HepG2 (cell line): ENCODE data around the gene FBF1. TPM values are rescaled to one million over a fixed set of nuclear protein-coding genes. Genes with fewer than 3 reads are reported as not detected.
A peak's percentile ranks its signal among the peaks of the same experiment; 100 is the strongest.

ENCODE experiments used
- CBFB ChIP-seq: sonication (generic); formaldehyde crosslinking; IDR thresholded peaks from 2 replicates; pipeline ENCODE4 v1.4.0; 2020; ENCODE audit warnings: missing genetic modification reagents
- CHCHD3 ChIP-seq: sonication (generic); formaldehyde crosslinking; IDR thresholded peaks from 2 replicates; pipeline ENCODE4 v1.8.0; 2022; ENCODE audit warnings: mild to moderate bottlenecking, missing genetic modification reagents, moderate library complexity
- CHD4 ChIP-seq: fragments of 200-600 bp; sonication (generic); IDR thresholded peaks from 2 replicates; pipeline ENCODE4 v1.7.0; 2017; ENCODE audit warnings: mild to moderate bottlenecking, low read length, borderline replicate concordance
- DNMT3B ChIP-seq: conservative IDR thresholded peaks from 2 replicates; pipeline ENCODE4 v1.6.1; 2016; ENCODE audit warnings: missing biosample characterization, control low read depth
- FOXK1 ChIP-seq: sonication (generic); formaldehyde crosslinking; IDR thresholded peaks from 2 replicates; pipeline ENCODE4 v1.4.0; 2020; ENCODE audit warnings: low read depth, missing genetic modification reagents, borderline replicate concordance
- FOXK2 ChIP-seq: fragments of 450-650 bp; IDR thresholded peaks from 2 replicates; pipeline ENCODE4 v1.6.1; 2016
- HNRNPLL ChIP-seq: fragments of 200-400 bp; formaldehyde crosslinking; IDR thresholded peaks from 2 replicates; pipeline ENCODE4 v1.6.1; 2017; ENCODE audit warnings: mild to moderate bottlenecking, low read depth, low read length; ENCODE audit not compliant: poor library complexity, severe bottlenecking
- HOXA5 ChIP-seq: sonication (generic); formaldehyde crosslinking; IDR thresholded peaks from 2 replicates; pipeline ENCODE4 v1.4.0; 2020; ENCODE audit warnings: missing genetic modification reagents
- MIER2 ChIP-seq: IDR thresholded peaks from 2 replicates; pipeline ENCODE4 v1.6.1; 2016; ENCODE audit warnings: missing biosample characterization, missing genetic modification reagents
- MIER3 ChIP-seq: IDR thresholded peaks from 2 replicates; pipeline ENCODE4 v1.6.1; 2016; ENCODE audit warnings: missing compliant biosample characterization, borderline replicate concordance
- NCOA1 ChIP-seq: sonication (generic); formaldehyde crosslinking; IDR thresholded peaks from 2 replicates; pipeline ENCODE4 v1.9.0; 2021; ENCODE audit warnings: missing genetic modification reagents
- NFKBIZ ChIP-seq: IDR thresholded peaks from 2 replicates; pipeline ENCODE4 v1.6.1; 2018; ENCODE audit warnings: missing genetic modification reagents, missing compliant biosample characterization
- NR2F2 ChIP-seq: IDR thresholded peaks from 2 replicates; pipeline ENCODE4 v1.6.1; 2012; ENCODE audit warnings: low read depth, inconsistent platforms, borderline replicate concordance
- PCBP1 ChIP-seq: fragments of 200-400 bp; formaldehyde crosslinking; IDR thresholded peaks from 2 replicates; pipeline ENCODE4 v1.6.1; 2017; ENCODE audit warnings: mild to moderate bottlenecking, low read depth, low read length, borderline replicate concordance
- POLR2G ChIP-seq: fragments of 200-400 bp; formaldehyde crosslinking; IDR thresholded peaks from 2 replicates; pipeline ENCODE4 v1.6.1; 2018; ENCODE audit warnings: mild to moderate bottlenecking, low read depth, low read length, moderate library complexity
- RARA ChIP-seq: IDR thresholded peaks from 2 replicates; pipeline ENCODE4 v1.6.1; 2016; ENCODE audit warnings: missing genetic modification reagents, missing compliant biosample characterization
- REXO4 ChIP-seq: sonication (generic); formaldehyde crosslinking; IDR thresholded peaks from 2 replicates; pipeline ENCODE4 v1.8.0; 2022; ENCODE audit warnings: missing genetic modification reagents, mild to moderate bottlenecking, borderline replicate concordance
- SMAD9 ChIP-seq: sonication (generic); formaldehyde crosslinking; IDR thresholded peaks from 2 replicates; pipeline ENCODE4 v1.5.1; 2020; ENCODE audit warnings: mild to moderate bottlenecking, missing genetic modification reagents
- SMYD3 ChIP-seq: sonication (generic); formaldehyde crosslinking; IDR thresholded peaks from 2 replicates; pipeline ENCODE4 v1.8.1; 2023; ENCODE audit warnings: mild to moderate bottlenecking, missing genetic modification reagents
- TEAD3 ChIP-seq: optimal IDR thresholded peaks from 2 replicates; pipeline ENCODE3; 2016; ENCODE audit warnings: borderline replicate concordance
- TMF1 ChIP-seq: sonication (generic); formaldehyde crosslinking; IDR thresholded peaks from 2 replicates; pipeline ENCODE4 v1.8.1; 2022; ENCODE audit warnings: low read depth, missing genetic modification reagents
- ZFX ChIP-seq: sonication (generic); formaldehyde crosslinking; IDR thresholded peaks from 2 replicates; pipeline ENCODE4 v1.4.0; 2020; ENCODE audit warnings: mild to moderate bottlenecking, low read depth, missing genetic modification reagents, moderate library complexity
- ZNF354B ChIP-seq: sonication (generic); formaldehyde crosslinking; IDR thresholded peaks from 2 replicates; pipeline ENCODE4 v1.8.0; 2022; ENCODE audit warnings: mild to moderate bottlenecking, missing genetic modification reagents
- ZNF510 ChIP-seq: sonication (generic); formaldehyde crosslinking; IDR thresholded peaks from 2 replicates; pipeline ENCODE4 v1.4.0; 2020; ENCODE audit warnings: low read depth, mild to moderate bottlenecking, missing genetic modification reagents
- ZNF589 ChIP-seq: sonication (generic); formaldehyde crosslinking; conservative IDR thresholded peaks from 2 replicates; pipeline ENCODE4 v1.8.0; 2022; ENCODE audit warnings: mild to moderate bottlenecking, moderate library complexity, missing genetic modification reagents
- ZNF780A ChIP-seq: sonication (generic); formaldehyde crosslinking; IDR thresholded peaks from 2 replicates; pipeline ENCODE4 v1.8.0; 2022; ENCODE audit warnings: mild to moderate bottlenecking, missing genetic modification reagents, moderate library complexity
- ZNF782 ChIP-seq: sonication (generic); formaldehyde crosslinking; IDR thresholded peaks from 2 replicates; pipeline ENCODE4 v1.4.0; 2020; ENCODE audit warnings: missing genetic modification reagents, mild to moderate bottlenecking, borderline replicate concordance
- ZNF83 ChIP-seq: sonication (generic); formaldehyde crosslinking; IDR thresholded peaks from 2 replicates; pipeline ENCODE4 v1.4.0; 2020; ENCODE audit warnings: missing genetic modification reagents, mild to moderate bottlenecking, borderline replicate concordance
- polyA plus RNA-seq, 8 experiments: library from polyadenylated mRNA; depleted of rRNA in 3 of 8; stranded (reverse) in 7 of 8; unstranded in 1 of 8; fragments of >200 nt; fragmentation: Illumina TruSeq in 4 of 8; extraction: Trizol in 4 of 8; gene quantifications; 2 replicates each; pipeline versions ENCODE4 v1.2.1 to v1.2.3, GENCODE V29; 2011 to 2016; ENCODE audit warnings: low read depth in 4 of 8, missing spikeins in 1 of 8, mixed read lengths in 1 of 8; ENCODE audit not compliant: insufficient read depth in 1 of 8
- total RNA-seq, 5 experiments: library from RNA; depleted of rRNA; stranded (reverse); fragments of >200 nt; fragmentation: Illumina TruSeq; extraction: Trizol; gene quantifications; 2 replicates each; pipeline ENCODE4 v1.2.3, GENCODE V29; 2016; ENCODE audit warnings: low read depth in 1 of 5
- TF ChIP-seq, protein P1 (sequence below): sonication (generic); formaldehyde crosslinking; IDR thresholded peaks from 2 replicates; pipeline ENCODE4 v1.8.1; 2023; ENCODE audit warnings: mild to moderate bottlenecking, moderate library complexity, missing genetic modification reagents
- TF ChIP-seq, protein P2 (sequence below): sonication (generic); formaldehyde crosslinking; IDR thresholded peaks from 2 replicates; pipeline ENCODE4 v1.4.0; 2020; ENCODE audit warnings: mild to moderate bottlenecking, missing genetic modification reagents

The FBF1 gene
- total and polyA plus RNA-seq, 2 of the 13 experiments (the other 11 are each of a cell fraction or from before 2014, with no cell fraction given): 2.4 to 8.1 TPM

DNA sequence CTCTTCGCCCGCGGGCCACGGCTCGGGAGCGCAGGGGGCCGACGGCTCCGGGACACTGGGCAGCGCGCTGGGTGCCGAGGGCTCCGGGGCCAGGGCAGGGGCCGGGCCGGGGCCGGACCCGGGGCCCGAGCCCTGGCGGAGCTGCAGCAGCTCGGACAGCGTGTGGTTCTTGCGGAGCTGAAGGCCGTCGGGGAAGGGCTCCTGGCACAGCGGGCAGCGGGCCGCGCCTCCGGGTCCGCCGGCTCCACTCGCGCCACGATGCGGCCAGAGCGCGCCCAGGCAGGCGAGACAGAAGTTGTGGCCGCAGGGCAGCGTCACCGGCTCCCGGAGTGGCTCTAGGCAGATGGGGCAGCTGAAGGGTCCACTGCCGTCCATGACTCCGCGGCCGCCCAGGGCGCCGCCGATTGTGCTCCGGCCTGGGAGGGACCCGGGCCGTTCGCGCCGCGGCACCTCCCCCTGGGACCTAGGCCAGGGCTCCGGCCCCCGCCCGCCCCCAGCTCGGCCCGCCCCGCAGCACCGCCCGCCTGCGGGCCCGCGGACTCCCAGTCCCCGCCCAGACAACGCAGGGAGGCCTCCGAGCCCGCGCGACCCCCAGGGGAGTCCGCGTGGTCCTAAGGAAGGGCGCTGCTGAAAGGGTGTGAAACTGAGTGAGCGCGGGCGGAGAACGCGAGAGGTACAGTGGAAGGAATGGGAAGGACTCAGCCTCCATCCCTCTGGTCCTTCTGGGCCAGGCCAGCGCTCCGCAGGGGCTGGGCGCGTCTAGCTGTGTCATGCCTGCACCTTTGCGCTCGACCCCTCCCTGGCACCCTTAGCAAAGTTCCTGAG lies 62.5 kb downstream of the FBF1 start, which contains the start of gene TRIM47 (continued):
- TF ChIP-seq RARA (CRISPR knock-in tag): peak; percentile 41; the same call in 1 of the 2 replicates
- TF ChIP-seq, protein P1, sequence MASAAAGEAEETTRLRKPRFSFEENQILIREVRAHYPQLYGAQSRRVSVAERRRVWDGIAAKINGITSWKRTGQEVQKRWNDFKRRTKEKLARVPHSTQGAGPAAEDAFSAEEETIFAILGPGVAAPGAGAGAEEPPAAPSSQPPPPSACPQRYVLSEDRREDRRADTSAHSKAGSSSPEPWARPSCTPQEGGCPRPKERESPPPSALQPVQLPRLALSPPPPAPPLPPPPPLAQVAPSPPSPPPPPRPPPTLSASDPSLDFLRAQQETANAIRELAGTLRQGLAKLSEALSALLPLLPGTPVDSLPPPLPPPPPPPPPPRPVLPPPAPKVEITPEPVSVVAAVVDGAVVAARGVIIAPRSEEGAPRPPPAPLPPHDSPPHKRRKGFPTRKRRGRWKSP (CRISPR knock-in tag): peak; percentile 61; the same call in 1 of the 2 replicates
- peak; percentile 73; the same call in 1 of the 2 replicates for TF ChIP-seq ZNF782
- peak; percentile 73 for TF ChIP-seq MIER3 (CRISPR knock-in tag)
- TF ChIP-seq NCOA1 (CRISPR knock-in tag): peak; percentile 43; the same call in 1 of the 2 replicates
- TF ChIP-seq TMF1 (CRISPR knock-in tag): no peak; the same call in none of the 2 replicates
- 0 out of 2 replicates have a peak, but pooled peaks have one; percentile 24 for TF ChIP-seq MIER2 (CRISPR knock-in tag)
- TF ChIP-seq CHD4: 0 out of 2 replicates have a peak, but pooled peaks have one; percentile 41
- TF ChIP-seq CBFB (CRISPR knock-in tag): no peak; the same call in none of the 2 replicates
- peak; percentile 90 for TF ChIP-seq TEAD3
- TF ChIP-seq HNRNPLL: peak; percentile 49
- TF ChIP-seq ZNF510 (CRISPR knock-in tag): no peak
- no peak; the same call in 1 of the 2 replicates for TF ChIP-seq FOXK1 (CRISPR knock-in tag)
- TF ChIP-seq PCBP1: 0 out of 2 replicates have a peak, but pooled peaks have one; percentile 73
- peak; percentile 20; the same call in 1 of the 2 replicates for TF ChIP-seq ZNF83 (CRISPR knock-in tag)
- TF ChIP-seq REXO4 (CRISPR knock-in tag): no peak
- TF ChIP-seq CHCHD3: peak; percentile 32; the same call in 1 of the 2 replicates
- TF ChIP-seq SMAD9: no peak
- no peak for TF ChIP-seq NR2F2
- TF ChIP-seq SMYD3: no peak
- peak; percentile 90 for TF ChIP-seq NFKBIZ (CRISPR knock-in tag)
- no peak for TF ChIP-seq FOXK2
- 0 out of 2 replicates have a peak, but pooled peaks have one; percentile 59 for TF ChIP-seq ZNF354B (CRISPR knock-in tag)
- TF ChIP-seq POLR2G: peak; percentile 71
- peak; percentile 86 for TF ChIP-seq ZFX
- TF ChIP-seq DNMT3B (CRISPR knock-in tag): peak; percentile 25; the same call in 1 of the 2 replicates
- no peak for TF ChIP-seq ZNF589 (CRISPR knock-in tag)
- TF ChIP-seq ZNF780A (CRISPR knock-in tag): no peak
- peak; percentile 65; the same call in 1 of the 2 replicates for TF ChIP-seq HOXA5 (CRISPR knock-in tag)
- TF ChIP-seq, protein P2, sequence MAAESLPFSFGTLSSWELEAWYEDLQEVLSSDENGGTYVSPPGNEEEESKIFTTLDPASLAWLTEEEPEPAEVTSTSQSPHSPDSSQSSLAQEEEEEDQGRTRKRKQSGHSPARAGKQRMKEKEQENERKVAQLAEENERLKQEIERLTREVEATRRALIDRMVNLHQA (CRISPR knock-in tag): no peak; the same call in 1 of the 2 replicates
